ENCODE results near the gene KLF15.

DNA sequence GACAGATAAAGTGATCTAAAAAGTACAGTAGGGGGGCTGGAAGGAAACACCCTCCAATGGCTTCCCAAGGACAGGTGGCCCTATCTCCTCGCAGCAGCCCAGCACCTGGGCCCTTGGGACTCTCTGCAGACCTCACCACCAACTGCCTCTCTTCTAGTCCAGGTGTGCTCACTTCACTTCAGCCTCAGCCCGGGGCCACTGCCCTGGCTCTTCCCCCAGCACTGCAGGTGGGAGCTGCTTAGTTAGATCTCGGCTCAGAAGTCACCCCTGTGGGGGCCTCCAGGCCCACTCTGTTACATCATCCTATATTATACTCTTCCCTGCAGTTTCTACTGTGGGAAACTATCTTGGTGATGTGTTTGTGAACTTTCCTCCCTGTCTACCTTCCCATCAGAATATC, 2.0 kb downstream of the KLF15 start:
- no peak for TF ChIP-seq GATA2 (IDR thresholded peaks at IDR 0.05; ENCODE audit: low read depth, low read length)
- TF ChIP-seq GATA3 (IDR thresholded peaks at IDR 0.05; ENCODE audit: low read depth, low read length) = no peak
